ENCODE data around the gene FANCE.

FANCE gene, protein sequence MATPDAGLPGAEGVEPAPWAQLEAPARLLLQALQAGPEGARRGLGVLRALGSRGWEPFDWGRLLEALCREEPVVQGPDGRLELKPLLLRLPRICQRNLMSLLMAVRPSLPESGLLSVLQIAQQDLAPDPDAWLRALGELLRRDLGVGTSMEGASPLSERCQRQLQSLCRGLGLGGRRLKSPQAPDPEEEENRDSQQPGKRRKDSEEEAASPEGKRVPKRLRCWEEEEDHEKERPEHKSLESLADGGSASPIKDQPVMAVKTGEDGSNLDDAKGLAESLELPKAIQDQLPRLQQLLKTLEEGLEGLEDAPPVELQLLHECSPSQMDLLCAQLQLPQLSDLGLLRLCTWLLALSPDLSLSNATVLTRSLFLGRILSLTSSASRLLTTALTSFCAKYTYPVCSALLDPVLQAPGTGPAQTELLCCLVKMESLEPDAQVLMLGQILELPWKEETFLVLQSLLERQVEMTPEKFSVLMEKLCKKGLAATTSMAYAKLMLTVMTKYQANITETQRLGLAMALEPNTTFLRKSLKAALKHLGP

DNA sequence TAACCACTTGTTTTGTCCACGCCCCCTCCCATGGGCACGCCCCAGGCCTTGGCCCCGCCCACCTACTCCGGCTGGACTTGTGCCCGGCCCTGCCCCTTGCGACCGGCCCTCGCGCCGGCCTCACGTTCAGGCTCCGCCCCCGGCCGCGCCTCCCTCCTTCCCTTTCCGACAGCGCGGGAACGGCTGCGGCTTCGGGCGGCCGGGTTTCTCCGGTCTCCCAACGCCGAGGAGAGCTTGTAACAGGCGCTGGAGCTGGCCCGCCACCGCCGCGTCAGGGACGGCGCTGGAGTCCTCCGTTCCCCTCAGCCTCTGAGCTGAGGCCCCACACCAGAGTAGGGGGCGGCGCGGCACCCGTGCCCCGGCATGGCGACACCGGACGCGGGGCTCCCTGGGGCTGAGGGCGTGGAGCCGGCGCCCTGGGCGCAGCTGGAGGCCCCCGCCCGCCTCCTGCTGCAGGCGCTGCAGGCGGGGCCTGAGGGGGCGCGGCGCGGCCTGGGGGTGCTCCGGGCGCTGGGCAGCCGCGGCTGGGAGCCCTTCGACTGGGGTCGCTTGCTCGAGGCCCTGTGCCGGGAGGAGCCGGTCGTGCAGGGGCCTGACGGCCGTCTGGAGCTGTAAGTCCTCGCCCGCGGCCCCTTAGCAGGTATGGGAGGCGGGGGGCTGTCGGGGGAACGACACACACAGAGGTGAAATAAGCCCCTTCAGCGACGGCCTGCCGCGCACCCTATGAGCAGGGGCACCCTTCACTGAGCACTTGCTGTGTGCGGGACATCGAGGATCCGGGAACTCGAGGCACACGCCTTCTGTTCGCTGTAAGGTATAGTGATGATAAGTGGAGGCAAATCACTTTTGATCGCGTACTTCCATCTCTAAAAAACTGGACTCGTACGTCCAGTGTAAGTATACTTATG is at the start of gene FANCE:
FANCE (plus strand) TSS at position 156 of the 908 bp plus-strand sequence; CDS start at position 364, 208 bp downstream.
- peak; percentile 81 for DNase-seq (ENCODE audit: low read depth)

DNA sequence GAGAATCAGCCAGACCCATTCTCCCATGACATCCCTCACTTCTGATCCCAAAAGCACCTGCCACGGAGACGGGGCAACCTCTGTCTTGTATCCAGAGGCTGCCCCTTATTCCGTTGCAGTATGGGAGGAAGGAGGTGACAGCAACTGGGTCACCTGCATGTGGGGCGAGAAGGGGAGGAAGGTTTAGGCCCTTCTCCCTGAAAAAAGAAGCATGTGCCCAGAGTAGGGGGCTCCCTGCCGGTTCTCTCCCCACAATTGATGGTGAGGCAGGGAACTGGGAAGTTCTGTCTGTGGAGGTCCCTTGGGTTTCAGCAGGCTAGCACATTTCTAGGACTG is 49.3 kb upstream of the FANCE start:
- DNase-seq (ENCODE audit: low read depth): no peak

DNA sequence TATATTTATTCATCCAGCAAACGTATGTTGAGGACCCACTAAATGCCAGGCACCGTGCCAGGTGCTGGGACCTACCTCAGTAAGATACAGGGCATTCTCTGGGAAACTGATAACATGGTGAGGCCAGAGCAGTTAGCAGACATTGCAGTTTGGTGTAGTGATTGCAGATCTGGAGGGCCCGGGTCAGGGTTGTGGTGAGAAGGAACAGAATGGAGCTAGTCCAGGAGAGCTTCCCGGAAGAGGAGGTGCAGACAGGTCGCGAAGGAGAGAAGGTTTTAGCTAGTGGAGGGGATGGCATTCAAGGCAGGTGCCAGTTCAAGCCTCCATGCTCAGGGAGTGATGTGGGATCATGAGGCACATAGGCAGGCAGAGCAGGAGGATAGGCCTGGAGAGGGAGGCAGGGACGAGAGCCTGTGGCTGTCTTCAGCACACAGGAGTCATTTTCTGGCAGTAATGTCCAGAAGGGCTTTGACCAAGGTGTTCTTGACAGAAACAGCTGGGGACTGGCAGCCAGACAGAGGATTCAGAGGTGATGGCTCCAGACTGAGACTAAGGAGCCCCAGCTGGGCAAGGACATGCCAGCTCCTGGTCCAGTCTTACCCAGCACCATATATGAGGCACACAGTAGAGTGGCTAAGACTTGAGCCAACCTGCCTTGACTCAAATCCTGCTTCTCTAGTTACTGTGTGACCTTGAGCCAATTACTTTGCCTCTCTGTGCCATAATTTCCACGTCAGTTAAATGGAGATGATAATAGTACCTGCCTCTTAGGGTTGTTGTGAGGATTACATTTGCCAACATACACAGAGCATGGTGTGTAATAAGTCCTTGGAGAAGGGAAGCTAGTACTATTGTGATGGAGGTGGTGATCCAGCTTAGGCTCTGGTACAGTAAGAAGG is 48.3 kb upstream of the FANCE start:
- no peak for DNase-seq (ENCODE audit: low read depth)

DNA sequence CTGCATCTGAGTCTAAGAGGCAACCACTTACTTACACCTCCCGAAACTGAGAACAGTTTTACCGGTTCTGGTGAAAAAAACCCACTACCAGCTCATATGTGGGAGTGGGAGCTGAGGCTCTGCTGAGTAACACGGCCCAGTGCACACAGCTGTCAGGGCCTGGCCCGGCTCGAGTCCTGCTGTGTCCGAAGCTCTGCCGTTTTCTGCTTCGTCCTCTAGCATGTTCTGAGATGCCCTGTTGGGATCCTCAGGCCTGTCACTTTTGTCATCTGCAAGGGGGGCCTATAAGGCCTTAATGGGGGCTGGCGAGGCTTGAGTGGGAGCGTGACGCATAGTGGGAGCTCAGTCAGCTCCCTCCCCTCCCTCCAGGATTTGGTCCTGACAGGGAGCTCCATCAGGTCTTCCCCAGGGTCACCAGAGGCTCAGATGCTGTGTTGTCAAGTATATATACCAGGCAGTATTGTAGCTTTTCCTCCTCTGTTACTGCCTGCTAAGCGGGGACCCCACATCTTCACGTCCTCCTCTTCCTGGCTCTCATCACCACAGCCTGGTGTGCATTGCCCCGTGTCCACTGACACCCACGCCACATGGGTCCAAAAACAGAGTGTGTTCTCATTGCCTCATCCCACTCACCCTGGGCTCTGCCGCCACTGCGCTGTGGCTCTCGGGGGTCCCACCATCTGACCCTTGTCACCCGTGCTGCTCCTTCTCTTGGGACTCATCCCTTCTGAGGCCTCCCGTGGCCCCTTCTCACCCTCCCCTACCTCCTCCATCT is 45.2 kb upstream of the FANCE start:
- no peak for DNase-seq (ENCODE audit: low read depth)

DNA sequence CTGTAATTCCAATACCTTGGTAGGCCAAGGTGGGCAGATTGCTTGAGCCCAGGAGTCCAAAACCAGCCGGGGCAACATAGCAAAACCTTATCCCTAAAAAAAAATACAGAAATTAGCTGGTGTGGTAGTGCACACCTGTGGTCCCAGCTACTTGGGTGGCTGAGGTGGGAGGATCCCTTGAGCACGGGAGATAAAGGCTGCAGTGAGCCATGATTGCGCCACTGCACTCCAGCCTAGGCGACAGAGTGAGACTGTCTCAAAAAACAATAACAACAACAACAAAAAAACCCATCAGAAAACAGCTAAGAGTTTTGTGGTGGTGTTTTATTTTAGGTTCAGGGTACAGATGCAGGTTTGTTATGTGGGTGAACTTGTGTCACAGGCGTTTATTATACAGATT is 42.9 kb upstream of the FANCE start:
- no peak for DNase-seq (ENCODE audit: low read depth)

DNA sequence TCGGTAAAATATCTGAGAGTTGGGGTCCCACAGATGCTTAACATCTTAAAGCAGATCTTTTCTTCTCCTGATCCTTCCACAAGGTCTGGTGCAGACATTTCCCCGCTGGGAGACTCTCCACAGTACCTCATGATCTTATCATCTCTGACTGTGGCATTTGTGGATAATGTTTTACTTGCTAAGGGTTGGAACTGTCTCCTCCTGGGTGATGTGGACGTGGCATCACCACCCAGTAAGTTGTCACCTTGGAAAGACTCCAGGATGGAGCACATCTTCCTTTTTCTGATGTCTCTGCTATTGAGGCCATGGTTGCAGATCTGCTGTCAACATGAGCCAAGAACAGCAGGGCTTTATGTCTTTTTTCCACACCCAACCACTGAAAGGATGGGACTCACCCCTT is 42.0 kb upstream of the FANCE start:
- DNase-seq (ENCODE audit: low read depth): no peak

DNA sequence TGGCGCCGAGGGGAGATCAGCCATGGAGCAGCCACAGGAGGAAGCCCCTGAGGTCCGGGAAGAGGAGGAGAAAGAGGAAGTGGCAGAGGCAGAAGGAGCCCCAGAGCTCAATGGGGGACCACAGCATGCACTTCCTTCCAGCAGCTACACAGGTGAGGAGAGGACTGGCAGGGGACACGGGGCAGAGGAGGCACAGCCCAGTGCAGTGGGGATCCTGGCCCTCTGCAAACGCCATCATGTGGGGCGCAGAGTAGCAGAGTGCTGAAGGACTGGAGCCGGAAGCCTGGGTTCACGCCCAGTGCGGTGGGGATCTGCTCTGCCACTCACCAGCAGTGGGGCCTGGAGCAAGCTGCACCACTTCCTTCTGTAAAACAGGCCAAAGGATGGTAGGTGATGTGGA is 41.1 kb upstream of the FANCE start:
- DNase-seq (ENCODE audit: low read depth): no peak

DNA sequence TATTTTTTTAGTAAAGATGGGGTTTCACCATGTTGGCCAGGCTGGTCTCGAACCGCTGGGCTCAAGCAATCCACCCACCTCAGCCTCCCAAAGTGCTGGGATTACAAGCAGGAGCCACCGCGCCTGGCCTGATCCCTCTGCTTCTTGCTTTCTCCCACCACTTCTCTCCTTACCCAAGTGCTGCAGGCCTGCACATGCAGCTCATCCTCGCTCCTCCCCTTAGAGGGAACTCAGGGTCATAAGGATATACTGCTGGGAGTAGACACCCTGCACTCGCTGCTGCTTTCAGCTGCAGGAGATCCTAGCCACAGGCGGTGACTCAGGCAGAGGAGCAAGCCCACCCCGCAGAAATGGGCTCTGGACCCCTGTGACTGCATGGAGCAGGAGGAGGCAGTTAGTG is 40.0 kb upstream of the FANCE start:
- no peak for DNase-seq (ENCODE audit: low read depth)

DNA sequence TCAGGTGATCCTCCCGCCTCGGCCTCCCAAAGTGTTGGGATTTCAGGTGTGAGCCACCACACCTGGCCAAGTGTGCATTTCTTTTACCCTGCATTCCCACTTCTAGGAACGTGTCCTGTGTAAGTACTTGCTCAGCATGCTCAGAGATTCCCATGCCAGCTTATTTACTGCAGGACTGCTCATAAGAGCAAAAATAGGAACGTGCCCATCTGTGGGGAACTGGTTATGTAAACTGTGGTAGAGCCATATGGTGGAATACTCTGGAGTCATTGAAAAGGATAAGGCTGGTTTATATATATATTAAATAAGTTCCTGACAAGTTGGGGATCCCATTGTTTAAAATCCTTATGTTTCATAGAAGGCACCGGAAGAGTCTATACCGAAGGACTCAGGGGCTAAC is 38.2 kb upstream of the FANCE start:
- no peak for DNase-seq (ENCODE audit: low read depth)

DNA sequence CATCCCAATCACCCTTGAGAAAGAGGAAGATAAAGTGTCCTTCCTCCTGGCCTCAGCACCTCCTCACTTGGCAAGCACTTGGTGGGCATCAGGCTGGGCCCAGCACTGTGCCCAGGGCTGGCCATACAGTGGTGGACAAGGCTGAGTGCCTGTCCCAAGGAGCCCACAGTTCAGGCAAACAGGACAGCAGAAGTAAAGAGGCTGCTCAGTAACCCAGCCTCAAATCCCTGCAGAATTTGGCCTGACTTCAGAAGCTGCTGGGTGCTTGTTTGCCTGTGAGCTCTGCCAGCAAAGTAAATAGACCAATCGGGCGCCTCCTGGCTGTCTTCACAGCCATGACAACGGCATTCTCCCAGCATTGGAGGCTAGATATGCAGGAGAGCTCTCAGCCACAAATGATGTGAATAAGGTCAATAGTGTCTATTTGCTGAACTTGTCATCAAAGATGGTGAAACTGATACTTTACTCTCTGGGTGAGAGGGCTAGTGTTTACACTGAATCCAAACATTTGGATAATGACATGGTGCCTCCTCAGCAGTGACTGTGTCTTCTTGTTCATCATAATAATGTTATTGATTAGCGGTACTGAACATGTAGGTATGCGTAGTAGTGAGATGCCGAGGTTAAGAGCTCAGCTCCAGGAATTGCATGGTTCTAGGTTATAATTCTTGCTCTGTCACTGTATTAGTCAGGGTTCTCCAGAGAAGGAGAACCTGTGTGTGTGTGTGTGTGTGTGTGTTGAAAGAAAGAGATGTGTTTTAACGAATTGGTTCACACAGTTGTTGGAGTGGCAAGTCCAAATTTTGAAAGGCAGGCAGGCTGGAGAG is 36.9 kb upstream of the FANCE start:
- no peak for DNase-seq (ENCODE audit: low read depth)

DNA sequence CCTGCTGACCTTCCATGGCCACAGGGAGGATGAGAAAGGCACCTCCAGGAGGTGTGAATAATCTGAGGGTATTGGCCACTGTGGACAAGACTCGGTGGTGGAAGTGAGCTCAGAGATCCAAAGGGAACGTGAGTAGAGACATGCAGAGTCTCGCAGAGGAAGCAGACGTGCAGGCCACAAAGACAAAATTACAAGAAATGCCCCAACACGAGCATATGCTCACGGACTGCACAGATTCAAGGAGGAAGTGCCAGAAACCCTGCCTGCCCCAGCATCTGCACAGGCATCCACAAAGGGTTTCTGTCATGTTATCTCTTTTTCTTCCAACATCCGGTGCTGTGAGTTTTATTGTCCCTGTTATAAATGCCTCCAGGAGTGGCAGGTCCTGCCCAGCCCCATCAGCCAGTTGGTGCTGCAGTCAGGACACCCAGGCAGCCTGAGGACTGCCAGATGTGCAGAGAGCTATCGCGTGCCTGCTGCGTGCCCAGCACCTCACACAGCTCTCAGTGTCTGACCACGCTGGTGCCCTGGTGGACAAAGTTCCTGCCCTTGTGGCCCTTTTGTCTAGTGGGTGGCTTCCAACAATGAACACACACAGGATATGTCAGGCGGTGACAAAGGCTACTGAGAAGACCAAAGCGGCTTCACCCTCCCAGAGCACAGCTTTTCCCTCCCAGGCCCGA is 34.0 kb upstream of the FANCE start:
- DNase-seq (ENCODE audit: low read depth): no peak

DNA sequence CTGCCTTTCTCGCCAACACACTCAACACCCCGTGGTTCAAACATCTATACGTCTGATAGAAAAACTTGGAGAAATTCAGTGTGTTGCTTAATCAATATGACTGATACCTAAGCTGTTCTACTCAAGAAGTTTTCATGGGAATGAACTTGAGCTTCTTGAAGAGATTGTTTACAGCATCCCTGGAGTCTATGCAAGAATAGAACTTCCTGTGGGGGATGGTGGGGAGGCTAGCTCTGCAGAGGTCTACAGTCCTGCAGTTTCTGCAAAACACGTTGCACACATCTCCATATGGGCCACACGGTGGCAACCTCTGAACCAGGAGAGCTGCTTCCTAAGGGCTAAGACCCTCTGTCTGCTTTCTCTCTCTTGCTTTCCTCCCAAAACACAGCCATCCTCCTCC is 32.7 kb upstream of the FANCE start:
- no peak for DNase-seq (ENCODE audit: low read depth)

DNA sequence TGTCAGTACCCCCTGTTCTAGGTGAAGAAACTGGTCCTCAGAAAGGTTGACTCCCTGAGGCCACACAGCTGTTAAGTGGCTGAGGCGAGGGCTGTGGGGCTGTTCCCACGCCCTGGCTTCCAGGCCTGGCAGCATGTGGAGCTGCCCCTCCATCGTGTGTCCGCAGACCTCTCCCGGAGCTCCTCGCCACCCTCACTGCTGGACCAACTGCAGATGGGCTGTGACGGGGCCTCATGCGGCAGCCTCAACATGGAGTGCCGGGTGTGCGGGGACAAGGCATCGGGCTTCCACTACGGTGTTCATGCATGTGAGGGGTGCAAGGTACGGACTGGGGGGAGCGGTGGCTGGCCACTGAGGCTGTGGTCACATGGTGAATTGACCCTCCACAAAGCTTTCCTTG is 32.2 kb upstream of the FANCE start:
- DNase-seq (ENCODE audit: low read depth): no peak

DNA sequence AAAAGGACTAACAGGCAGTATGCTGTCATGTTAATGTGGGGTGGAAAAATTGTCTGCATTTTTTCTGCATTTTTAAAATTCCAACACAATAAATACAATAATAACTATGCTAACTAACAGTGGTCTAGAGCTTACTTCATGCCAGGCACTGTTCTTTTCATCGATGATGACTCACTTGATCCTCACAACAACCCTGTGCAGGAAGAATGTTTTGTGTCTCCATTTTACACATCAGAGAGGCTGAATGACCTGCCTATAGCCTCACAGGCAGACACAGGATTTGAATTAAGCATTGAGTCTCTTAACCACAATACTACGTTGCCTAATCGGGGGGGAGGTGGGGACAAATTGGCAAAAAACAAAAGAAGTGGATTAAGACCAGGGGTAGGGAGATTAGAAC is 26.9 kb upstream of the FANCE start:
- no peak for DNase-seq (ENCODE audit: low read depth)

DNA sequence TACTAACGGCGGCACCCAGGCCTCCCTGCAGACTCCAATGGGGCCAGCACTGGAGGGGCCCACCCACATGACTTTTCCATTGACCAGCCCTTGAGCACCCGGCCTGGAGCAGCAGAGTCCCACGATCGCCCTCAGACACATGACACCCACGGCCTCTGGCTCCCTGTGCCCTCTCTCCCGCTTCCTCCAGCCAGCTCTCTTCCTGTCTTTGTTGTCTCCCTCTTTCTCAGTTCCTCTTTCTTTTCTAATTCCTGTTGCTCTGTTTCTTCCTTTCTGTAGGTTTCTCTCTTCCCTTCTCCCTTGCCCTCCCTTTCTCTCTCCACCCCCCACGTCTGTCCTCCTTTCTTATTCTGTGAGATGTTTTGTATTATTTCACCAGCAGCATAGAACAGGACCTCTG is 26.1 kb upstream of the FANCE start:
- no peak for DNase-seq (ENCODE audit: low read depth)

DNA sequence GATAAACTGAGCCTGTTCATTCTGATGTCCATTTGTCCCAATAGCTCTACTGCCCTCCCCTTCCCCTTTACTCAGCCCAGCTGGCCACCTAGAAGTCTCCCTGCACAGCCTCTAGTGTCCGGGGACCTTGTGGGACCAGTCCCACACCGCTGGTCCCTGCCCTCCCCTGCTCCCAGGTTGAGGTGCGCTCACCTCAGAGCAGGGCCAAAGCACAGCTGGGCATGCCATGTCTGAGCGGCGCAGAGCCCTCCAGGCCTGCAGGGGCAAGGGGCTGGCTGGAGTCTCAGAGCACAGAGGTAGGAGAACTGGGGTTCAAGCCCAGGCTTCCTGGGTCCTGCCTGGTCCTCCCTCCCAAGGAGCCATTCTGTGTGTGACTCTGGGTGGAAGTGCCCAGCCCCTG is 24.7 kb upstream of the FANCE start:
- DNase-seq (ENCODE audit: low read depth): no peak

DNA sequence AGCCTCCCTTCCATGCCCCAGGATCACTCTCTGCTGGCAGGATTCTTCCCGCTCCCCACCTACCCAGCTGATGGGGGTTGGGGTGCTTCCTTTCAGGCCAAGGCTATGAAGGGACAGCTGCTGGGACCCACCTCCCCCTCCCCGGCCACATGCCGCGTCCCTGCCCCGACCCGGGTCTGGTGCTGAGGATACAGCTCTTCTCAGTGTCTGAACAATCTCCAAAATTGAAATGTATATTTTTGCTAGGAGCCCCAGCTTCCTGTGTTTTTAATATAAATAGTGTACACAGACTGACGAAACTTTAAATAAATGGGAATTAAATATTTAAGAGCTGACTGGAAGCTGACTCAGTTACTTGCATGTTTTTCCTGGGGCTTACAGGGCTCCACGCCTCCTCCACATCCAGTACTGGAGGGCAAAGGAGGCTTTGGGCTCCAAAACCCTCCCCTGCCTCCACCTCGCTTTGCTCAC is 24.3 kb upstream of the FANCE start:
- DNase-seq (ENCODE audit: low read depth): no peak

DNA sequence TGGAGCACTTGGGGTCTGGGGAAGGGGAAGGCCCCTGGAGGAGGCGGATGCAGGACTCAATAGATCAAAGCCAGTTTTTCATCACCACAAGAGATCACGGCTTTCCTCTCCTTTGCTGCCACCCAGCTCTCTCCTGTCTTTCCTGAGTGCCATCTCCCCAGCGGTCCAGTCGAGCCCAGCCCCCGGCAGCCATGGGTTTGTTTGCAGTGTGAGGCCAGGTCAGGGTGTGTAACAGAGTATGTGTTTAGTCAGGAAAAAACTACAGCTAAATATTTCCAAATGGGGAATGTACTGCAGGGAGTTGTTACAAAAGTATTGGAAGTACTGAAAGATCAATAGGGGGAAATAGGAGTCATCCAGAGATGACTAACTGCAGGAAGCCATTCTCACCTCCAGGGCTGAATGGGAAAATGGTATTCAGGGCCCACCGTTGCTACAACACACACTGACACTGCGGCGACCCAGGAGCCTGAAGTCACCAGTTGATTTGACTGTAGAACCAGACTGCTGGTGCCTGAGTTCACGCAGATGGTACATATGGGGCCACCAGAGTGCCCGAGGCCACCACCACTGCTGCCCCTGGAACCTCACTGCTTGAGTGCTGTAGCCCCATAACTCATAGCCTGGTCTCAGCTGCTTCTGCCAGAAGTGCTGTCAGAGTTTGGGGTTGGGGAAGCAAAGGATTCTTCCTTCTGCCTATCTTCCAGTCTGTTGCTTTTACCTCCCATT is 23.6 kb upstream of the FANCE start:
- DNase-seq (ENCODE audit: low read depth): no peak

DNA sequence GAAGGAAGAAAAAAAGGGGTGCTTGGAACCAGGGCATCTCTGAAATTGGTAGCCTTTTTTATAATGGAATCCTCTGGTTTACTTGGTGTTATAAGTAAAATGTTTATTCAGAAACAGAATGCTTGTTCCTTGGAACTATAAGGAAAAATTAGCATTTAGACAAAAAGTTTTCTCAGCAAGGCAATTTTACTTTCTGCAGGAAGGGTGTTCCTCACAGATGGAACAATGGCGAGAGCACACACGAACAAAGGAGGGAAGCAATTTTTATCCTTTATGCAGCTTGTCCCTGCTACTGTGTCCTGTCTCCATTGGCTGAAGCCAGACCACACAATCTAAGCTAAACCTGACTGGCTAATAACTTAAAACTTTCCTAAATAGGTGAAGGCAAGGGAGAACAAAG is 22.7 kb upstream of the FANCE start:
- DNase-seq (ENCODE audit: low read depth): no peak

Measured in T-helper 22 cell (primary cell).